Kidney capillary endothelial cell (primary cell): Measurements from ENCODE around the gene GRM8.

Experiments
- DNase-seq: peaks from one replicate; pipeline ENCODE4 v3.0.0-alpha.2; 2018; ENCODE audit warnings: low spot score

Gene GRM8

DNA sequence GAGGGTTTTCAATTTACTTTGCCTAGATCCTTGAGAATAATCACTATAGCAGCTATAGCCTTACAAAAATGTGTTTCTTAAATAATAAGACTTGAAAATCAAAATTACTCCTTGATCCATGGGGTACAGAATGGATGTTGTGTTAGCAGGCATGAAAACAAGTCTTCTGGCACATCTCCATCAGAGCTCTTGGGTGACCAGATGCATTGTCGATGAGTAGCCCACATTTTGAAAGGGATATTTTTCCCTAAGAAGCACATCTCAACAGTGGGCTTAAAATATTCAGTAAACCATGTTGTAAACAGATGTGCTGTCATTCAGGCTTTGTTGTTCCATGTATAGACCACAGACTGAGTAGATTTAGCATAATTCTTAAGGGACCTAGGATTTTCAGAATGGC is 827.8 kb downstream of the GRM8 start:
- no peak for DNase-seq

DNA sequence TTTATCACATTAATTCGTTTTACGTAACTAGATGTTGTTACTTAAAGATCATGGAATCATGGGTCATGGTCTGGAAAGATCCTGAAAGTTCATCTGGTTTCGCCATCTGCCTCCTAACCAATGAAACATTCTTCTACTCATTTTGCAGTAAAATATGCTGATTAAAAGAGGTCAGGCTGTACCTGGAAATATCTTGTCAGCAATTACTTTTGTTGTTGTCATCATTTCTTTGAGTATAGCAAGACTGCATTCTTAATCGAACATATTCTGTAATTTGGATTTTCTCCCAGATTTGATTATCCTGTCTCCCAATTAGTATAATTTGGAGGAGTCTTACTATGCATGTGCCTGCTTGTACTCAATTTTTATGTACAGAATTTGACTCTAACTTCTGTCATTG is 833.7 kb downstream of the GRM8 start:
- DNase-seq = no peak

DNA sequence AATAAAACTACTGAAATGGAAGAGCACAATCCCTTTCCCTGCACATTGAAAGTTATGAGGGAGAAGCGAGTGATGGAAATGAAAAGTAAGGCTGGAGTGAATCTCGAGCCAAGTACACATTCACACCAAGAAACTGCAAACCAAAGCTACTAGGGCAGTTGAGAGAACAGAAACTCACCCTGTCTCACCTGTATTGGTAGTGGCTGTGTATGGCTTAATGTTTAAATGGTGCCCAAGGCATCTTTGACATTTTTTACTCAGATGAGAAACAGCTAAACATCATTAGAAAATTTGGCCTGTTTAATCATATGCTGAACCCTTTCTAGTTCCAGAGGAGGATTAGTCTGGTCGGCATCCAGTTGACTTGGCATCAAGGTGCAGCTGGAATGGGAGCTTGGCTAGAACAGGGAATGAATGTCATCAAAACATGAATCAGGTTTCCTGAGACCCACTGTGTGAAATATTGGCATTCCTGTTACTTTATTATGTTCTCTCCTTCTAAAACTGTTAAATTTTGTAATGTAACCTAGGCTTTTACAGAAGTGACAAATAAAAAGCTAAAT is 840.8 kb downstream of the GRM8 start:
- no peak for DNase-seq

- no peak for DNase-seq
Observed at GRCh38 chr7:126411032-126411820, 841.5 kb downstream of the GRM8 start.

DNA sequence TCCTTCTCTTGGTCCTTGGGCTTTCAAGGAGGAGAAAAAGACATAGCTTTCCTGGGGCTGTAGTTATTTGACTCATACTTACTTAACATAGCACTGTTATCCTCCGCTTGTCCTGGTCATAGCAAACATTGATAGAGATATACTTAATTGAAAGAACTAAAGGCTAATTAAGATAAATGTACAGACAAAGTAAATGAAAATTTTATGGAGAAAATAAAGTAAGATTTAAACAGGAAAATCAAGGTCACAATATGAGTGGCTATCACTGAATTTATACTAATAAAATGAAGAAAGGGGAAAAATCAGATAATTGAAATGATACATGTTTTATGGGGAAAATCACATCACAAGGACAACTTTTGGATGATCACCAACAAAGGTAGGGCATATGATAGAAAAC is 849.7 kb downstream of the GRM8 start:
- no peak for DNase-seq

DNA sequence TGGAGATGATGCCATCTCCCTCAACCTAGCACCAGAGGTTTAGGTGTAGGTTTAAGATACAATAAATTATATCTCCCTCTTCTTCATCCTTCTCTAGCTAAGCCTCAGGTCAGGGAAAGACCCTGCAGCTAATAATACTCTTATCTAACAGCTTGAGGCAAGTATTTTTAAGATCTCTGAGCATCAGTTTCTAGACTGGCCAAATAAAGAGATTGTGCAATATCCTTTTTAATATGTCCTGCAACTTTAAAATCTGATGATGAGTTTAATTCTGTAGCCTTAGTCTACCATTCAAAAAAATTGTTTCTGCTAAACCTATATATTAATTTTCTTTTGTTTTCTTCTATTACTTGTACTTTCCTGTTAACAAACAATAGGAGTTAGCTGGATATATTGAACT is 850.8 kb downstream of the GRM8 start:
- no peak for DNase-seq

- DNase-seq = no peak
Observed at GRCh38 chr7:126398851-126399529, 853.8 kb downstream of the GRM8 start.

- no peak for DNase-seq
Observed at GRCh38 chr7:126398285-126398684, 854.5 kb downstream of the GRM8 start.

DNA sequence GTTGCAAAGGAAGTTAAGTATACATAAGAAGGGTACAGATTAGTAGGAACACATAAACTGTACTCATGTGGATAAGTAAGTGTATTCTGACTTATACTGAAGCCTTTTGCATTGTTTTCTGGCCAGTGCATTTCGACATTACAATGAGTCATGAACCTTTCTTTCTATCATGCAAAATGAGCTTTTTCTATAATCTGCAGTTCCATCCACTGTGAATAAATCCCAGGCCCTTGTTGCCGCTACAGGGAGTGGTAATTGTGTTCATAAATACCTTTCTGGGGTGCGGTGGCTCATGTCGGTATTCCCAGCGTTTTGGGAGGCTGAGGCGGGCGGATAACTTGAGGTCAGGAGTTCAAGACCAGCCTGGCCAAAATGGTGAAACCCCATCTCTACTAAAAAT is 858.3 kb downstream of the GRM8 start:
- DNase-seq = no peak
